Stimulated activated effector memory CD8-positive, alpha-beta T cell treated with anti-CD3 and anti-CD28 coated beads, Interleukin-12 subunit alpha, Interleukin-12 subunit beta, amount 100 ng/mL, for 72 hours (primary cell): ENCODE results near the gene FIG4.
"Not testable (repeated sequence)": the region's sequence is repeated elsewhere in the genome, so short reads cannot be mapped to it uniquely, and the experiment has no call there.

Source experiments
- ATAC-seq: fragments of 150-1000 bp; cut with Tn5 transposase; 2 replicates; pipeline ENCODE4 v1.10.0; 2021
- DNase-seq, 2 donors: peaks; one replicate each; pipeline ENCODE4 v3.0.0; 2021 to 2022; ENCODE audit warnings: low spot score in 2 of 2
- H3K27ac Mint-ChIP-seq: one replicate; pipeline ENCODE4 v1.8.0; 2022; ENCODE audit warnings: mild to moderate bottlenecking, mixed read lengths
- H3K36me3 Mint-ChIP-seq: one replicate; pipeline ENCODE4 v1.8.0; 2022; ENCODE audit warnings: mild to moderate bottlenecking, mixed read lengths
- H3K4me1 Mint-ChIP-seq: one replicate; pipeline ENCODE4 v1.8.0; 2022; ENCODE audit warnings: mixed read lengths
- H3K4me3 Mint-ChIP-seq: one replicate; pipeline ENCODE4 v1.8.0; 2022; ENCODE audit warnings: mild to moderate bottlenecking, mixed read lengths
- H3K9me3 Mint-ChIP-seq: one replicate; pipeline ENCODE4 v1.8.0; 2022; ENCODE audit warnings: mixed read lengths

FIG4 gene

GRCh38 chr6:109687271-109687761, 3.8 kb upstream of the FIG4 start:
- H3K9me3 Mint-ChIP-seq: no peaks in the 10 kb centered on the region
- H3K4me3 Mint-ChIP-seq: no peak overlapping the region
- DNase-seq (no peak), ATAC-seq (peak; percentile 38)
- peak overlapping the region; percentile 68 for H3K27ac Mint-ChIP-seq
- H3K4me1 Mint-ChIP-seq: peaks cover 27% of the 10 kb centered on the region
- no peaks in the 10 kb centered on the region for H3K36me3 Mint-ChIP-seq

GRCh38 chr6:109690373-109690736, 741 bp upstream of the FIG4 start:
- peaks cover 28% of the 10 kb centered on the region for H3K4me1 Mint-ChIP-seq

GRCh38 chr6:109693111-109693510, 2.0 kb downstream of the FIG4 start:
- Mint-ChIP-seq H3K36me3 (no peaks in the 10 kb centered on the region), H3K27ac (no peak overlapping the region), H3K4me1 (peaks cover 18% of the 10 kb centered on the region), H3K9me3 (no peaks in the 10 kb centered on the region), H3K4me3 (no peak overlapping the region)
- ATAC-seq (no peak), DNase-seq (no peak)

More at GRCh38 chr6:109690373-109690736, 741 bp upstream of the FIG4 start:
- Mint-ChIP-seq H3K27ac (peak overlapping the region; percentile 91), H3K4me3 (peak overlapping the region; percentile 83), H3K36me3 (no peaks in the 10 kb centered on the region), H3K9me3 (no peaks in the 10 kb centered on the region)
- ATAC-seq (peak; percentile 51), DNase-seq (peak; percentile 42 to 81)

- DNase-seq: no peak
- no peaks in the 10 kb centered on the region for H3K36me3 Mint-ChIP-seq
- H3K4me1 Mint-ChIP-seq: peaks cover 10% of the 10 kb centered on the region
- no peak overlapping the region for H3K27ac Mint-ChIP-seq
- ATAC-seq: no peak
- H3K4me3 Mint-ChIP-seq: no peak overlapping the region
- H3K9me3 Mint-ChIP-seq: no peaks in the 10 kb centered on the region
These were observed 4.4 kb downstream of the FIG4 start for GRCh38 chr6:109695468-109695867.

GRCh38 chr6:109696355-109696754, 5.3 kb downstream of the FIG4 start:
- Mint-ChIP-seq H3K27ac (no peak overlapping the region), H3K9me3 (no peaks in the 10 kb centered on the region), H3K4me3 (no peak overlapping the region), H3K4me1 (peaks cover 10% of the 10 kb centered on the region), H3K36me3 (no peaks in the 10 kb centered on the region)
- ATAC-seq (no peak), DNase-seq (no peak)

- Mint-ChIP-seq H3K36me3 (no peaks in the 10 kb centered on the region), H3K4me1 (peaks cover 18% of the 10 kb centered on the region), H3K4me3 (no peak overlapping the region), H3K9me3 (no peaks in the 10 kb centered on the region), H3K27ac (no peak overlapping the region)
- DNase-seq (no peak), ATAC-seq (no peak)
These were observed 10.1 kb downstream of the FIG4 start for GRCh38 chr6:109701221-109701620.

- H3K4me3 Mint-ChIP-seq: no peak overlapping the region
- DNase-seq (no peak), ATAC-seq (no peak)
- H3K27ac Mint-ChIP-seq: no peak overlapping the region
- peaks cover 23% of the 10 kb centered on the region for H3K4me1 Mint-ChIP-seq
- no peaks in the 10 kb centered on the region for H3K36me3 Mint-ChIP-seq
- no peaks in the 10 kb centered on the region for H3K9me3 Mint-ChIP-seq
These were observed 10.7 kb downstream of the FIG4 start for GRCh38 chr6:109701774-109702173.

GRCh38 chr6:109702791-109703190, 11.7 kb downstream of the FIG4 start:
- no peak overlapping the region for H3K4me3 Mint-ChIP-seq
- no peaks in the 10 kb centered on the region for H3K9me3 Mint-ChIP-seq
- H3K4me1 Mint-ChIP-seq: peaks cover 26% of the 10 kb centered on the region
- no peaks in the 10 kb centered on the region for H3K36me3 Mint-ChIP-seq
- H3K27ac Mint-ChIP-seq: peak overlapping the region; percentile 64
- DNase-seq (no peak), ATAC-seq (no peak)

GRCh38 chr6:109705258-109705657, 14.2 kb downstream of the FIG4 start:
- peaks cover 32% of the 10 kb centered on the region for H3K4me1 Mint-ChIP-seq
- no peak overlapping the region for H3K4me3 Mint-ChIP-seq
- peak; percentile 58 to 81 for DNase-seq
- H3K27ac Mint-ChIP-seq: no peak overlapping the region
- ATAC-seq: peak; percentile 96
- no peaks in the 10 kb centered on the region for H3K36me3 Mint-ChIP-seq
- no peaks in the 10 kb centered on the region for H3K9me3 Mint-ChIP-seq

GRCh38 chr6:109706513-109706912, 15.4 kb downstream of the FIG4 start:
- Mint-ChIP-seq H3K27ac (peak overlapping the region; percentile 76), H3K9me3 (no peaks in the 10 kb centered on the region), H3K4me3 (no peak overlapping the region), H3K4me1 (peaks cover 40% of the 10 kb centered on the region), H3K36me3 (no peaks in the 10 kb centered on the region)
- no peak for ATAC-seq
- no peak for DNase-seq

- not testable (repeated sequence) for DNase-seq, H3K27ac Mint-ChIP-seq, H3K9me3 Mint-ChIP-seq, H3K36me3 Mint-ChIP-seq, H3K4me3 Mint-ChIP-seq, ATAC-seq
- H3K4me1 Mint-ChIP-seq: peaks cover 54% of the 10 kb centered on the region
These were observed 17.0 kb downstream of the FIG4 start for GRCh38 chr6:109708099-109708498.

- Mint-ChIP-seq H3K36me3 (peaks cover 19% of the 10 kb centered on the region), H3K9me3 (no peaks in the 10 kb centered on the region), H3K4me3 (no peak overlapping the region), H3K4me1 (peaks cover 33% of the 10 kb centered on the region), H3K27ac (no peak overlapping the region)
- peak; percentile 87 for ATAC-seq
- no peak for DNase-seq
These were observed 22.0 kb downstream of the FIG4 start for GRCh38 chr6:109713097-109713496.

- Mint-ChIP-seq H3K36me3 (peaks cover 23% of the 10 kb centered on the region), H3K4me1 (peaks cover 30% of the 10 kb centered on the region), H3K27ac (no peak overlapping the region), H3K9me3 (no peaks in the 10 kb centered on the region), H3K4me3 (no peak overlapping the region)
- no peak for ATAC-seq
- DNase-seq: no peak
These were observed 23.1 kb downstream of the FIG4 start for GRCh38 chr6:109714166-109714565.

- ATAC-seq (no peak), DNase-seq (no peak)
- peaks cover 28% of the 10 kb centered on the region for H3K36me3 Mint-ChIP-seq
- peaks cover 27% of the 10 kb centered on the region for H3K4me1 Mint-ChIP-seq
- H3K4me3 Mint-ChIP-seq: no peak overlapping the region
- H3K27ac Mint-ChIP-seq: no peak overlapping the region
- no peaks in the 10 kb centered on the region for H3K9me3 Mint-ChIP-seq
These were observed 23.5 kb downstream of the FIG4 start for GRCh38 chr6:109714611-109715010.

GRCh38 chr6:109715616-109716015, 24.5 kb downstream of the FIG4 start:
- ATAC-seq: no peak
- peaks cover 29% of the 10 kb centered on the region for H3K36me3 Mint-ChIP-seq
- H3K27ac Mint-ChIP-seq: no peak overlapping the region
- no peak for DNase-seq
- H3K9me3 Mint-ChIP-seq: no peaks in the 10 kb centered on the region
- H3K4me3 Mint-ChIP-seq: no peak overlapping the region
- H3K4me1 Mint-ChIP-seq: peaks cover 27% of the 10 kb centered on the region

GRCh38 chr6:109717971-109718370, 26.9 kb downstream of the FIG4 start:
- Mint-ChIP-seq H3K4me3 (no peak overlapping the region), H3K9me3 (no peaks in the 10 kb centered on the region), H3K27ac (no peak overlapping the region), H3K36me3 (peaks cover 29% of the 10 kb centered on the region), H3K4me1 (peaks cover 6% of the 10 kb centered on the region)
- DNase-seq: no peak
- ATAC-seq: no peak

- Mint-ChIP-seq H3K4me1 (no peaks in the 10 kb centered on the region), H3K27ac (no peak overlapping the region)
These were observed 27.9 kb downstream of the FIG4 start for GRCh38 chr6:109718991-109719390.

More at GRCh38 chr6:109718991-109719390, 27.9 kb downstream of the FIG4 start:
- H3K36me3 Mint-ChIP-seq: peaks cover 36% of the 10 kb centered on the region
- ATAC-seq (no peak), DNase-seq (no peak)
- no peak overlapping the region for H3K4me3 Mint-ChIP-seq
- no peaks in the 10 kb centered on the region for H3K9me3 Mint-ChIP-seq
